Right lung (tissue), 10 donors: ENCODE results near the gene CDK7. TPM values are rescaled to one million over a fixed set of nuclear protein-coding genes. Genes with fewer than 3 reads are reported as not detected.
"Not testable (repeated sequence)": the region's sequence is repeated elsewhere in the genome, so short reads cannot be mapped to it uniquely, and the experiment has no call there.

Experiments used
- DNase-seq, 2 donors: peaks; one replicate each; pipeline ENCODE4 v3.0.0-alpha.2; 2013
- long read RNA-seq, 8 donors: transcript quantifications; one replicate each; lab custom pipeline, GENCODE V29; 2026
- polyA plus RNA-seq, 5 donors: library from polyadenylated mRNA; unstranded; fragments of 120-200 nt; gene quantifications; one replicate each; pipeline versions ENCODE4 v1.2.1 to v1.2.3, GENCODE V29; 2013; ENCODE audit warnings: inconsistent platforms in 1 of 5, low replicate concordance in 1 of 5; ENCODE audit not compliant: insufficient read length in 5 of 5, insufficient read depth in 1 of 5

CDK7 gene
- 10 to 100 TPM; 33.3 to 39.8 (median 35.5) TPM for polyA plus RNA-seq
- long read RNA-seq, donor 1, transcript CDK7-201 (12 exons, 1,439 nt): major isoform, 8 of 17 reads
- long read RNA-seq, donor 1, partial matches to known transcripts: 7 of 17 reads
- long read RNA-seq, donor 1, other reads (novel, unspliced or antisense): 0 of 17 reads
- long read RNA-seq, donor 2, transcript CDK7-201 (12 exons, 1,439 nt): major isoform, 5 of 7 reads
- long read RNA-seq, donor 2, partial matches to known transcripts: 0 of 7 reads
- long read RNA-seq, donor 2, other reads (novel, unspliced or antisense): 0 of 7 reads
- long read RNA-seq, donor 3, transcript CDK7-201 (12 exons, 1,439 nt): major isoform, 9 of 15 reads
- long read RNA-seq, donor 3, partial matches to known transcripts: 6 of 15 reads
- long read RNA-seq, donor 3, other reads (novel, unspliced or antisense): 0 of 15 reads
- long read RNA-seq, donor 4, transcript CDK7-201 (12 exons, 1,439 nt): major isoform, 9 of 17 reads
- long read RNA-seq, donor 4, partial matches to known transcripts: 7 of 17 reads
- long read RNA-seq, donor 4, other reads (novel, unspliced or antisense): 0 of 17 reads
- long read RNA-seq, donor 5, transcript CDK7-201 (12 exons, 1,439 nt): major isoform, 10 of 10 reads
- long read RNA-seq, donor 5, partial matches to known transcripts: 0 of 10 reads
- long read RNA-seq, donor 5, other reads (novel, unspliced or antisense): 0 of 10 reads
- long read RNA-seq, donor 6, transcript CDK7-201 (12 exons, 1,439 nt): major isoform, 15 of 25 reads
- long read RNA-seq, donor 6, partial matches to known transcripts: 9 of 25 reads
- long read RNA-seq, donor 6, other reads (novel, unspliced or antisense): 0 of 25 reads
- long read RNA-seq, donor 7, transcript CDK7-201 (12 exons, 1,439 nt): major isoform, 9 of 11 reads
- long read RNA-seq, donor 7, partial matches to known transcripts: 0 of 11 reads
- long read RNA-seq, donor 7, other reads (novel, unspliced or antisense): 0 of 11 reads
- long read RNA-seq, donor 8, partial matches to known transcripts: 0 of 3 reads
- long read RNA-seq, donor 8, other reads (novel, unspliced or antisense): 0 of 3 reads

GRCh38 chr5:69234457-69235268 lies at the start of gene CDK7:
TSS of gene CDK7 (plus strand) at chr5:69234886. CDS start at chr5:69234976, 90 bp downstream.
- peak; percentile 91 to 92 for DNase-seq

DNA sequence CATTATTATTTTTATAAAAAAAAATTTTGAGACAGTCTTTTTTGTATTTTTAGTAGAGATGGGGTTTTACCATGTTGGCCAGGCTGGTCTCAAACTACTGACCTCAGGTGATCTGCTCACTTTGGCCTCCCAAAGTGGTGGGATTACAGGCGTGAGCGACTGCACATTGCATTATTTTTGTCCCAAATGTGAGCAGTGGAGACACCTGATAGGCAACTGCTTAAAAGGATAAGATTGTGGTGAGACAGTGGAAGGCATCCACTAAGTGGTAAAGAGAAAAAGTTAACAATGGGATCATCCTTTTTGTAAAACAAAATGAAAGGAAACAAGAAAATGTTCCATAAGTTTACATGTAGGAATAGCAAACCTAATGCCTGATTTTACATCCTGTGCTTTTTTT lies 47.3 kb upstream of the CDK7 start:
- DNase-seq: no peak

- no peak for DNase-seq
Observed at GRCh38 chr5:69188811-69189161, 45.9 kb upstream of the CDK7 start.

DNA sequence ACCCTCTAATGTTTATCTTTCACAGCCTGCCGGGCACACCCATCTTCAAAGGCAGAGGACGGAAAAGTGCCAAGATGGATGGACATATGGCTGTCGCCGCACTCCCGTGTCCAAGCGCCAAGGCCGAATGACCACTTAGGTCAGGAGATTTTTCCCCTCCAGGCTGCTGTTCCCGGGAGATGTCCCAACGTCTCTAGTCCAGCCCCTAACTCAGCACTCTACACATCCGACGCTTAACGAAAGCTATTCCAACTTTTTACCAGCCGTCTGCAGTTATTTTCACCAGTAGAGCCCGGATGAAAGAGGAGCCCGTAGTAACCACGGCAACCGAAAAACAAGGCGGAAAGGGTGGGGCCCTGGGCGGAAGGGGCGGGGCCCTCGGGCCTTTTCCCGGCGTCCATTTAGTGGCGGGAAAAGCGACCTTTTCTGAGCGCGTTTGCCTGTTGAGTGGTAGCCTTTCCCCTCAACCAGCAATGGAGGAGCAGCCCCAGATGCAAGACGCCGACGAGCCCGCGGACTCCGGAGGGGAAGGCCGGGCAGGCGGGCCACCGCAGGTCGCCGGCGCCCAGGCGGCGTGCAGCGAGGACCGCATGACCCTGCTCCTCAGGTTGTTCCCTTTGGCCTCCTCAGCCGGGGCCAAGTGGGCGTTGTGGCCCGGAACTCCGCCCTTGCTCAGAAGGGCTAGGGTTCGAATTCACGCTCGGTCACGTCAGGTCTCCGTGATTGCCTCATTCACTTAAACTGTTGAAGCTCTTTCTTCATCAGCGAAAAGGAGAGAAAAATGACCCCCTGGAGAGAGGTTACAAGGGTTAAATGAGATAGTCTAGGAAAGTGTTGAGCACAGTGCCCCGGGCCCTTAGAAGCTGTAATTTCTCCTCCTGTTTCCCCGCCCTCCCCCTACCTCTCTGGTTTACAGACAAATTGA lies 45.3 kb upstream of the CDK7 start, which contains the start of gene CENPH:
Gene CENPH (plus strand): TSS at position 422 of the 925 bp plus-strand sequence. CDS start 52 bp downstream, at position 474.
- peak; percentile 90 to 94 for DNase-seq

- no peak for DNase-seq
Observed at GRCh38 chr5:69202497-69202896, 32.2 kb upstream of the CDK7 start.

DNA sequence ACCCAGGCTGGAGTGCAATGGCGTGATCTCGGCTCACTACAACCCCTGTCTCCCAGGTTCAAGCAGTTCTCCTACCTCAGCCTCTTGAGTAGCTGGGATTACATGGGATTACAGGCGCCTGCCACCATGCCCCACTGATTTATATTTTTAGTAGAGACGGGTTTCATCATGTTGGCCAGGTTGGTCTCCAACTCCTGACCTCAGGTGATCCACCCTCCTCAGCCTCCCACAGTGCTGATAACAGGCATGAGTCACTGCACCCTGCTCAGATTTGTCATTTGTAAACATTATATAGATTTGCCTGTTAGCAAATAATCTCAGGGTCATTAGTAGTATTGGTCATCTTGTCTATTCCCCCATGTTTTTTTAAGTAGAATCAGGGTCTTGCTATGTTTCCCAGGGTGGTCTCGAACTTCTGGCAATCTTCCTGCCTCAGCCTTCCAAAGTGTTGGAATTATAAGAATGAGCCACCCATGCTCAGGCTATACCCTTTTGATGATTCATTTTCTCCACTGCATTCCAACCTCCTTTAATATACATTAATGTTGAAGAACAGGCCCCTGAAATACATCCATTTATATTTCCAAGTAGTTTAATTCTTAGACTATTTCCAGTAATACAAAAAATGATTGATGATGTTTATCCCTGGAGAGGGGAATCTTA lies 28.0 kb upstream of the CDK7 start:
- DNase-seq: no peak

GRCh38 chr5:69209602-69210001 lies 25.1 kb upstream of the CDK7 start:
- no peak for DNase-seq

GRCh38 chr5:69211200-69211599 lies 23.5 kb upstream of the CDK7 start:
- DNase-seq: no peak

DNA sequence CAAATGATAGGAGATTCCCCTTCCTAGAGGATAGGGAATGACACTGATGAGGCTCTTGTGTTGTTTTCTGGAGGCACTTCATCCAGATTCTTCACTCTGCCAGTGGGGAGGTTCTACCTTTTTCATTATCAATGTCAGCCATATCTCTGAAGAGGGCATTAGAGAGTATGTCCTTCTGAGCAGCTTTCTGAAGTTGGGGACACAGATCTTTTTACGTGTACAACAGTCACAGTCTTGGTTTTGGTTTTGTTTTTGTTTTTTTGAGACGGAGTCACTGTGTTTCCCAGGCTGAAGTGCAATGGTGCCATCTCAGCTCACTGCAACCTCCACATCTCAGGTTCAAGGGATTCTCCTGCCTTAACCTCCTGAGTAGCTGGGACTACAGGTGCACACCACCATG lies 22.7 kb upstream of the CDK7 start:
- no peak for DNase-seq

GRCh38 chr5:69213513-69214215 lies 21.0 kb upstream of the CDK7 start:
- DNase-seq: no peak

DNA sequence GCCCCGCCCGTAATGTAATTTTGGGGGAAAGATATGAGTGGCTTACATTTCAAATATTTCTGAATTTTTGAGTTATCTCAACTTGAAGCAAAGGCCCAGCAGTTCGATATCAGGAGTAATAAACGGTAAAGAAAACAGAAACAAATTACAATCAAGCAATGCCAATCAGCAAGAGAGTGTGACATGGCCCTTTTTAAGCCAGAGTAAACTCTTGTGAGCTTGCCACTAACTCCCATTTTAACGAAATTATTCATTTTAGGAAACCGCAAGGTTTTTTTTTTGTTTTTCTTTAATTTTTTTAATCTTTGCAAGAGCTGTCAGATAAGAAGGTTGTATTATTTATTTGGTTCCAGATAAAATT lies 17.6 kb upstream of the CDK7 start:
- no peak for DNase-seq

- DNase-seq: peak; percentile 92 to 95
Observed at GRCh38 chr5:69217548-69218526, 16.8 kb upstream of the CDK7 start.

DNA sequence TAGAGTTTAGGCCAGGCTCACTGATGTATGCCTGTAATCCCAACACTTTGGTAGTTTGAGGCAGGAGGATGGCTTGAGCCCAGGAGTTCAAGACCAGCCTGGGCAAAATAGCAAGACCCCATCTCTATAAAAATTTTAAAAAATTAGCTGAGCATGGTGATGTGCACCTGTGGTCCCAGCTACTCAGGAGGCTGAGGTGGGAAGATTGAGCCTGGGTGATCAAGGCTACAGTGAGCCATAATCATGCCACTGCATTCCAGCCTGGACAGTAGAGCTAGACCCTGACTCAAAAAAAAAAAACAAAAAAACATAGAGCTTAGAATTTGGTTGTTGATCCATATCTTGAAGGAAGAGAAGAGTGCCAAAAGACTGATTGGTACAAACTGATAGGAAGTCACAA lies 14.7 kb upstream of the CDK7 start:
- DNase-seq: no peak

GRCh38 chr5:69220371-69220770 lies 14.3 kb upstream of the CDK7 start:
- not testable (repeated sequence) for DNase-seq

DNA sequence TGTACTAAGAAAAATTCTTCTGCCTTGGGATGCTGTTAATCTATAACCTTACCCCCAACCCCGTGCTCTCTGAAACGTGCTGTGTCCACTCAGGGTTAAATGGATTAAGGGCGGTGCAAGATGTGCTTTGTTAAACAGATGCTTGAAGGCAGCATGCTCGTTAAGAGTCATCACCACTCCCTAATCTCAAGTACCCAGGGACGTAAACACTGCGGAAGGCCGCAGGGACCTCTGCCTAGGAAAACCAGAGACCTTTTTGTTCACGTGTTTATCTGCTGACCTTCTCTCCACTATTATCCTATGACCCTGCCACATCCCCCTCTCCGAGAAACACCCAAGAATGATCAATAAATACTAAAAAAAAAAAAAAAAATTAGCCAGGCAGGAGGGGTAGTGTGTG lies 13.9 kb upstream of the CDK7 start:
- not testable (repeated sequence) for DNase-seq

- no peak for DNase-seq
Observed at GRCh38 chr5:69224520-69224919, 10.2 kb upstream of the CDK7 start.

DNA sequence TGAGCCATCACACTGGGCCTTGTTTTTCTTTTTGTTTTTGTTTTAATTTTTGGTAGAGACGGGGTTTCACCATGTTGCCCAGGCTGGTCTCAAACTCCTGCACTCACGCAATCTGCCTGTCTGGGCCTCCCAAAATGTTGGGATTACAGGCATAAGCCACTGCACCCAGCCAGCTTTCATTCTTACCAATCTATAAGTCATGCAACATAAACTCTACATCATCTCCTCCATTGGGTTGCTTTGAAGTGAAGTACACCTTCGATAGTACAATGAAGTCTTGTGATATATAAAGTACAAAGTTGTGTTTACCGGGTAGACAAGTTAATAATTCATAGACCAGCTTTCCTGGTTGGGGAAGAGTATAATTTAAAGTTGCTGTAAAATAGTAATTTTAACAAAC lies 8.8 kb upstream of the CDK7 start:
- DNase-seq: no peak

- DNase-seq: peak; percentile 11 to 15
Observed at GRCh38 chr5:69230181-69230580, 4.5 kb upstream of the CDK7 start.
